ENCODE data around the gene SIK3.

- no peak for TF ChIP-seq CTCF (IDR thresholded peaks at IDR 0.05)
- TF ChIP-seq POLR2A (IDR thresholded peaks at IDR 0.05), result no peak
These were observed 253.5 kb downstream of the SIK3 start for GRCh38 chr11:116844722-116845121.
